HL-60/S4 treated with retinoic acid at 250 ng/mL for 4 days and 3 days (cell line): ENCODE results near the gene NBR1.
"Not testable (repeated sequence)": the region's sequence is repeated elsewhere in the genome, so short reads cannot be mapped to it uniquely, and the experiment has no call there.

Source experiments
- in situ Hi-C: fragments of 300-500 bp; cut with MboI; formaldehyde crosslinking; loops from 2 replicates; pipeline ENCODE4 v1.7.0; 2022; ENCODE audit warnings: low sequenced_read_pairs

The NBR1 gene

DNA sequence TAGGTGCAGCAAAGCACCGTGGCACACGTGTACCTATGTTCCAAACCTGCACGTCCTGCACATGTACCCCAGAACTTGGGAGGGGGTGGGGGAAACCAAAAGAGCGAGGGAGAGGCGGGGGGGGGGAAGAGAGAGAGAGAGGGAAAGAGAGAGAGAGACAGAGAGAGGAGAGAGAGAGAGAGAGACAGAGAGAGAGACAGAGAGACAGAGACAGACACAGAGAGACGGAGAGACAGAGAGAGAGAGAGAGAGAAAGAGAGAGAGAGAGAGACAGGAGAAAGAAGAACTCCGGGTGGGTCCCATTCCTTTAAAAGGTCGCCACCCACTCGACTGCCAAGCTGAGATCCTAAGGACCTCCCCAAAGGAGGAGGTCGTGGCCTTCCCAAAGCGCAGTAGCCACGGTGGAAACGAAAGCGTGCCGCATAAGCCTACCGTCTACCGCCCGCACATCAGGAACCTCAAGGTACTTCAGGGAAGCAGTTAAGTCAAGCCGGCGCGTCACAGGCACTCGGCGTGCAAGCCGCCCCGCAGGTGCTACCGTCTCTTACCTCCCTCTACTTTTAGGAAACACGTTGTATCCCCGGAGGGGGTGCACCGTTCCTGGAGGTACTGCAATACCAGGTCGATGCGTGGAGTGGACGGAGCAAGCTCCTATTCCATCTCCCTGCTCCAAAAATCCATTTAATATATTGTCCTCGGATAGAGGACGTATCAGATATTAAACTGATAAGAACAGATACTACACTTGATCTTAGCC is 69.8 kb downstream of the NBR1 start:
- in situ Hi-C loops: not testable (repeated sequence)

DNA sequence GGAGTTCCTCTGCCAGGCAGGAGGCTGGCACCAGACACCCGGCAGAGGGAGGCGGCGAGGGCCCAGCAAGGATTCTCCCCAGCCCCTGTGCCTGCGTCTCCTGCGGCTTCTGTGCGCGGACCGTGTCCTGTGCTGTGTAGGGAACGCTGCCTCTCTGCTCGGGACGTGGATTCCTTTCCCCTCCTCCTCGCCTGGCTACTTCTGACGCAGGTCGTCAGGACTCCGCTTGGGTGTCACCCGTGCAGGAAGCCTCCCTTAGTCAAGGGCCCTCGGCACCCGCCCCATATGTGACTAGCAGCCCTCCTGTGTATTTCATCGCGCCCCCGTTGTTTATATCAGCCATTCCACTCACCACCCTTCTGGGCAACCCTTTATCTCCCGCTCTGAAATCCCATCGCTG is 75.4 kb downstream of the NBR1 start:
- in situ Hi-C loops: not testable (repeated sequence)
